CD14-positive monocyte (primary cell): Measurements from ENCODE around the gene SBF2. TPM values are rescaled to one million over a fixed set of nuclear protein-coding genes. Genes with fewer than 3 reads are reported as not detected.

Experiments
- DNase-seq, 3 donors: peaks; one replicate each; pipeline ENCODE4 v3.0.0-alpha.2; 2011 to 2022
- H2AFZ ChIP-seq: 2 replicates; pipeline ENCODE4 v1.6.0; 2012; ENCODE audit warnings: mild to moderate bottlenecking, low read depth, low read length, inconsistent platforms; ENCODE audit not compliant: insufficient read depth, poor library complexity, severe bottlenecking
- H3K27ac ChIP-seq, 2 donors: 1 replicate in 1 of 2; 2 replicates in 1 of 2; pipeline ENCODE4 v1.5.1; 2012 to 2013; ENCODE audit warnings: low read length in 2 of 2, control low read depth in 1 of 2, inconsistent platforms in 1 of 2, low read depth in 1 of 2, mild to moderate bottlenecking in 1 of 2
- H3K27me3 ChIP-seq, 2 donors: one replicate each; pipeline versions ENCODE4 v1.6.0 to v1.6.1; 2011 to 2013; ENCODE audit warnings: low read length in 2 of 2; ENCODE audit not compliant: control insufficient read depth in 2 of 2, insufficient read depth in 2 of 2
- H3K36me3 ChIP-seq, 2 donors: replicated peaks in 1 of 2; 1 replicate in 1 of 2; 2 replicates in 1 of 2; pipeline versions ENCODE4 v1.5.1 to v1.6.1; 2012 to 2013; ENCODE audit warnings: low read length in 2 of 2, control low read depth in 1 of 2, inconsistent platforms in 1 of 2, mild to moderate bottlenecking in 1 of 2; ENCODE audit not compliant: insufficient read depth in 2 of 2, control insufficient read depth in 1 of 2
- H3K4me1 ChIP-seq, 2 donors: 1 replicate in 1 of 2; 2 replicates in 1 of 2; pipeline versions ENCODE4 v1.5.1 to v1.6.1; 2012 to 2013; ENCODE audit warnings: low read length in 2 of 2, control low read depth in 1 of 2, inconsistent platforms in 1 of 2, mild to moderate bottlenecking in 1 of 2, moderate library complexity in 1 of 2; ENCODE audit not compliant: insufficient read depth in 2 of 2, control insufficient read depth in 1 of 2
- H3K4me2 ChIP-seq: replicated peaks from 2 replicates; pipeline ENCODE3; 2012; ENCODE audit warnings: low read length, moderate library complexity, mild to moderate bottlenecking; ENCODE audit not compliant: poor library complexity, severe bottlenecking; ENCODE audit errors: extremely low read depth
- H3K4me3 ChIP-seq, 3 experiments: fragments of 200-600 bp in 1 of 3; sonication (generic) in 1 of 3; replicated peaks in 1 of 3; 1 replicate in 2 of 3; 2 replicates in 1 of 3; pipeline ENCODE4 v1.5.1; 2011 to 2013; ENCODE audit warnings: low read length in 3 of 3, mild to moderate bottlenecking in 3 of 3, control low read depth in 2 of 3, low read depth in 2 of 3, inconsistent platforms in 1 of 3, moderate library complexity in 1 of 3
- H3K79me2 ChIP-seq: 2 replicates; pipeline ENCODE4 v1.6.0; 2012; ENCODE audit warnings: mild to moderate bottlenecking, control low read depth, inconsistent platforms, low read length, moderate library complexity; ENCODE audit not compliant: insufficient read depth
- H3K9ac ChIP-seq: 2 replicates; pipeline ENCODE4 v1.6.0; 2017; ENCODE audit warnings: low read length, mild to moderate bottlenecking; ENCODE audit not compliant: insufficient read depth, poor library complexity, severe bottlenecking
- H3K9me3 ChIP-seq, 2 donors: replicated peaks in 1 of 2; 1 replicate in 1 of 2; 2 replicates in 1 of 2; pipeline versions ENCODE4 v1.5.1 to v1.6.1; 2012 to 2013; ENCODE audit warnings: low read length in 2 of 2, control low read depth in 1 of 2; ENCODE audit not compliant: control insufficient read depth in 1 of 2, insufficient read depth in 1 of 2
- H4K20me1 ChIP-seq: 2 replicates; pipeline ENCODE4 v1.6.0; 2012; ENCODE audit warnings: mild to moderate bottlenecking, low read length, control low read depth, moderate library complexity; ENCODE audit not compliant: insufficient read depth
- H3K27ac Mint-ChIP-seq, 7 donors: one replicate each; pipeline ENCODE4 v1.8.0; 2020; ENCODE audit warnings: mild to moderate bottlenecking in 7 of 7, mixed read lengths in 7 of 7, moderate library complexity in 6 of 7, inconsistent platforms in 2 of 7
- H3K27me3 Mint-ChIP-seq, 3 donors: one replicate each; pipeline ENCODE4 v1.8.0; 2021 to 2022; ENCODE audit warnings: low read depth in 3 of 3, mild to moderate bottlenecking in 3 of 3, mixed read lengths in 3 of 3, moderate library complexity in 3 of 3, inconsistent platforms in 1 of 3
- H3K36me3 Mint-ChIP-seq, 2 donors: one replicate each; pipeline ENCODE4 v1.8.0; 2020; ENCODE audit warnings: mixed read lengths in 2 of 2, inconsistent platforms in 1 of 2, mild to moderate bottlenecking in 1 of 2
- H3K4me1 Mint-ChIP-seq: one replicate; pipeline ENCODE4 v1.8.0; 2020; ENCODE audit warnings: mild to moderate bottlenecking, mixed read lengths
- H3K4me3 Mint-ChIP-seq, 2 donors: one replicate each; pipeline ENCODE4 v1.8.0; 2020; ENCODE audit warnings: mild to moderate bottlenecking in 2 of 2, mixed read lengths in 2 of 2, moderate library complexity in 1 of 2
- H3K9me3 Mint-ChIP-seq, 7 donors: one replicate each; pipeline ENCODE4 v1.8.0; 2020 to 2022; ENCODE audit warnings: mixed read lengths in 7 of 7, mild to moderate bottlenecking in 6 of 7, moderate library complexity in 6 of 7, inconsistent platforms in 2 of 7
- WGBS: methylation state at CpG from one replicate; pipeline ENCODE4 v1.1.5; 2013; ENCODE audit warnings: missing lambda C conversion rate; ENCODE audit not compliant: insufficient coverage; 5-methylcytosine and 5-hydroxymethylcytosine counted together
- intact Hi-C, 2 donors: fragments of 100-400 bp; cut with micrococcal nuclease; formaldehyde crosslinking; loops; one replicate each; pipeline versions ENCODE4 v1.15.0 to v1.15.1; 2023
- polyA plus RNA-seq, 3 donors: library from polyadenylated mRNA; depleted of rRNA in 1 of 3; unstranded in 2 of 3; stranded (reverse) in 1 of 3; fragments of 300-500 nt in 2 of 3; fragments of >200 nt in 1 of 3; fragmentation: Illumina TruSeq in 2 of 3; gene quantifications; 1 replicate in 2 of 3; 2 replicates in 1 of 3; pipeline ENCODE4 v1.2.3, GENCODE V29; 2012 to 2021
- TF ChIP-seq, protein P1 (sequence below): fragments of 200-600 bp; IDR thresholded peaks from one replicate; pipeline ENCODE4 v1.8.0; 2022; ENCODE audit warnings: antibody characterized with exemption, mild to moderate bottlenecking

The SBF2 gene
- polyA plus RNA-seq, 3 donors, result 8.9 to 30.7 (median 16.4) TPM

DNA sequence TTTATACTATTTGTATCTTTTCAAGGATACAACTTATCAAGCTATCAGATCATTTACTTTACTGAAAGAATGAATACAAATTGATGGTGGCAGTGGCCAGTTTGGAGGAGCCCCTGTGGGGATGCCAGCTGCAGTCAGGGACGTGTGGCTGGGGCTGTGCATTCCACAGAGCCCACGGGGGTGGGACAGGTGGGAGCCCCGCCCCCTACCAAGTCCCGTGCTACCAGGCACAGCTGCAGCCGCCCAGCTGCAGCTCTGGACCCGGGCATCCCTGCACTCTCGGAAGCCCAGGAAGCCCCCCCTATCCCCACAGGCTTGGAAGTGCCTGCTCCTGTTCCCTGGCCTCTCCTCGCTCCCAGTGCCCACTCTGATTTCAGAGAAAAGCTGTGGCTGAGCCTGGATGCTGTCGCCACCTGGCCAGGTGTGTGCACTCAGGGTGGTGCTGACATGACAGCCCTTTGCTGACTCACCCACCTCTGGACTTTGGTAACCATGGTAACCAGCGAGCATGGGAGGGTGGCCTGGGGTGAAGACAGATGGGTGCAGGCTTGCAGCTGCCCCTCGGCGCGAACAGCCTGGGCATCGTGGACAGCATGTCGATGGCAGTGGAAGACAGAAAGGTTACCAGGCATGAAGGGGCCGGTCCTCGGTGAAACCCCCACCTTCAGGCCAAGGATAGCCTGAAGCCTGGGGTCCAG is 138.1 kb downstream of the SBF2 start:
- no peak overlapping the region for H3K4me2 ChIP-seq
- WGBS, result 99% methylated on average over 17 of the region's 17 CpGs
- Mint-ChIP-seq H3K27me3 (no peaks in the 10 kb centered on the region), H3K36me3 (peaks cover 4 to 12% of the 10 kb centered on the region in 2 donors), H3K27ac (no peak overlapping the region), H3K4me1 (peaks cover 5% of the 10 kb centered on the region), H3K9me3 (peaks cover 6 to 26% (median 13%) of the 10 kb centered on the region in 7 donors), H3K4me3 (no peak overlapping the region)
- peaks cover 15% of the 10 kb centered on the region for H3K79me2 ChIP-seq
- no peak overlapping the region for H3K27ac ChIP-seq
- no peak for DNase-seq
- H3K27me3 ChIP-seq, result no peaks in the 10 kb centered on the region
- intact Hi-C loops, result no loop called here
- no peak overlapping the region for H3K4me3 ChIP-seq
- TF ChIP-seq, protein P1, sequence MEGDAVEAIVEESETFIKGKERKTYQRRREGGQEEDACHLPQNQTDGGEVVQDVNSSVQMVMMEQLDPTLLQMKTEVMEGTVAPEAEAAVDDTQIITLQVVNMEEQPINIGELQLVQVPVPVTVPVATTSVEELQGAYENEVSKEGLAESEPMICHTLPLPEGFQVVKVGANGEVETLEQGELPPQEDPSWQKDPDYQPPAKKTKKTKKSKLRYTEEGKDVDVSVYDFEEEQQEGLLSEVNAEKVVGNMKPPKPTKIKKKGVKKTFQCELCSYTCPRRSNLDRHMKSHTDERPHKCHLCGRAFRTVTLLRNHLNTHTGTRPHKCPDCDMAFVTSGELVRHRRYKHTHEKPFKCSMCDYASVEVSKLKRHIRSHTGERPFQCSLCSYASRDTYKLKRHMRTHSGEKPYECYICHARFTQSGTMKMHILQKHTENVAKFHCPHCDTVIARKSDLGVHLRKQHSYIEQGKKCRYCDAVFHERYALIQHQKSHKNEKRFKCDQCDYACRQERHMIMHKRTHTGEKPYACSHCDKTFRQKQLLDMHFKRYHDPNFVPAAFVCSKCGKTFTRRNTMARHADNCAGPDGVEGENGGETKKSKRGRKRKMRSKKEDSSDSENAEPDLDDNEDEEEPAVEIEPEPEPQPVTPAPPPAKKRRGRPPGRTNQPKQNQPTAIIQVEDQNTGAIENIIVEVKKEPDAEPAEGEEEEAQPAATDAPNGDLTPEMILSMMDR, result no peak
- peaks cover 0 to 2% of the 10 kb centered on the region in 2 donors for H3K36me3 ChIP-seq
- H4K20me1 ChIP-seq, result peaks cover 63% of the 10 kb centered on the region
- peaks cover 8 to 10% of the 10 kb centered on the region in 2 donors for H3K9me3 ChIP-seq
- H3K4me1 ChIP-seq, result no peaks in the 10 kb centered on the region
- H3K9ac ChIP-seq, result no peak overlapping the region
- H2AFZ ChIP-seq, result no peak overlapping the region

DNA sequence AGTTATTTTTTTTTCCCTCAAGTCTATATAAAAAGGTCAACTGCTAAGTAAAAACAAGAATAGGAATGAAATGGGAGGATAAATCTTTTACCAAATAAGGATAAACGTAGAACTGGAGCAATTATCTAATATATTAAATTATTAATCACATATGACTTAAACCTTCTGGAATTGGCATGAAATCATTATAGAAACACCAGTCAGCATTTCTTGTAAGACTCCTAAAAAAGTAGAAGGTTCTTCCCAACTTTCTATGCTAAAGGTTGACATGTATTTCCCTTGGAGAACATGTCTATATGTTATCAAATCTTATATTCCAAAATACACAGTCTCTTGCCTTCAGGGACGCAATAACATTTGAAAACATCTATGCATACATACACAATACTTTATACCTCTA is 143.2 kb downstream of the SBF2 start:
- intact Hi-C loops, result no loop called here
- Mint-ChIP-seq H3K9me3 (peaks cover 2 to 12% (median 4%) of the 10 kb centered on the region in 7 donors), H3K27ac (no peak overlapping the region), H3K4me3 (no peak overlapping the region), H3K4me1 (no peaks in the 10 kb centered on the region), H3K36me3 (no peaks in the 10 kb centered on the region), H3K27me3 (no peaks in the 10 kb centered on the region)
- Histone ChIP-seq H3K9ac (no peak overlapping the region), H3K36me3 (no peaks in the 10 kb centered on the region), H3K9me3 (peaks cover 0 to 2% of the 10 kb centered on the region in 2 donors), H3K4me1 (no peaks in the 10 kb centered on the region), H2AFZ (no peak overlapping the region), H4K20me1 (peaks cover 71% of the 10 kb centered on the region), H3K79me2 (peaks cover 10% of the 10 kb centered on the region), H3K4me3 (no peak overlapping the region), H3K4me2 (no peak overlapping the region), H3K27ac (no peak overlapping the region), H3K27me3 (no peaks in the 10 kb centered on the region)
- WGBS, result no CpG with 5 or more reads among the region's 2 CpGs
- DNase-seq, result no peak
- TF ChIP-seq, protein P1, result no peak
